Mesenteric fat pad (tissue), 1 donor: ENCODE measurements around the gene PANK2. TPM values are rescaled to one million over a fixed set of nuclear protein-coding genes. Genes with fewer than 3 reads are reported as not detected.
A peak's percentile ranks its signal among the peaks of the same experiment; 100 is the strongest.
"Not testable (repeated sequence)": the region's sequence is repeated elsewhere in the genome, so short reads cannot be mapped to it uniquely, and the experiment has no call there.

Experiments used
- DNase-seq: peaks from one replicate; pipeline ENCODE4 v3.0.0-alpha.2; 2020; ENCODE audit warnings: low spot score
- total RNA-seq: library from RNA; stranded (reverse); fragmentation: NEBNext Ultra II Directional; extraction: Animal tissue kit (Norgen Biotek cat#: 25700); gene quantifications from one replicate; pipeline ENCODE4 v1.2.1, GENCODE V29; 2021
- donor health status: DM: yes; HTN: yes; CAD: no.

Gene PANK2
- total RNA-seq, 1 donor from 2014 or later: 31.1 TPM

- no peak for DNase-seq
These were observed 19.1 kb upstream of the PANK2 start for GRCh38 chr20:3869839-3870634.

- no peak for DNase-seq
These were observed 17.5 kb upstream of the PANK2 start for GRCh38 chr20:3871550-3872265.

GRCh38 chr20:3873507-3873906 is 15.7 kb upstream of the PANK2 start:
- no peak for DNase-seq

GRCh38 chr20:3874194-3874844 is 14.9 kb upstream of the PANK2 start:
- no peak for DNase-seq

- DNase-seq: no peak
These were observed 13.7 kb upstream of the PANK2 start for GRCh38 chr20:3875378-3875974.

- DNase-seq: no peak
These were observed 13.2 kb upstream of the PANK2 start for GRCh38 chr20:3876000-3876399.

- DNase-seq: no peak
These were observed 12.5 kb upstream of the PANK2 start for GRCh38 chr20:3876676-3877075.

GRCh38 chr20:3878921-3879274 is 10.3 kb upstream of the PANK2 start:
- DNase-seq: not testable (repeated sequence)

GRCh38 chr20:3885715-3886114 is 3.5 kb upstream of the PANK2 start:
- DNase-seq: no peak

- DNase-seq: peak; percentile 60
These were observed 1.1 kb upstream of the PANK2 start for GRCh38 chr20:3887876-3888620.

- DNase-seq: no peak
These were observed 556 bp downstream of the PANK2 start for GRCh38 chr20:3889489-3890397.

- no peak for DNase-seq
These were observed 1.2 kb downstream of the PANK2 start for GRCh38 chr20:3890398-3890751.

GRCh38 chr20:3890999-3891929 is 2.1 kb downstream of the PANK2 start:
- peak; percentile 22 for DNase-seq

GRCh38 chr20:3894796-3895195 is 5.6 kb downstream of the PANK2 start:
- DNase-seq: peak; percentile 20

- peak; percentile 12 for DNase-seq
These were observed 7.1 kb downstream of the PANK2 start for GRCh38 chr20:3896302-3896701.

- peak; percentile 57 for DNase-seq
These were observed 7.8 kb downstream of the PANK2 start for GRCh38 chr20:3896853-3897583.

GRCh38 chr20:3898181-3898580 is 9.0 kb downstream of the PANK2 start:
- DNase-seq: peak; percentile 62

GRCh38 chr20:3898639-3899038 is 9.5 kb downstream of the PANK2 start:
- DNase-seq: no peak
